ENCODE data around the gene TAGAP.

DNA sequence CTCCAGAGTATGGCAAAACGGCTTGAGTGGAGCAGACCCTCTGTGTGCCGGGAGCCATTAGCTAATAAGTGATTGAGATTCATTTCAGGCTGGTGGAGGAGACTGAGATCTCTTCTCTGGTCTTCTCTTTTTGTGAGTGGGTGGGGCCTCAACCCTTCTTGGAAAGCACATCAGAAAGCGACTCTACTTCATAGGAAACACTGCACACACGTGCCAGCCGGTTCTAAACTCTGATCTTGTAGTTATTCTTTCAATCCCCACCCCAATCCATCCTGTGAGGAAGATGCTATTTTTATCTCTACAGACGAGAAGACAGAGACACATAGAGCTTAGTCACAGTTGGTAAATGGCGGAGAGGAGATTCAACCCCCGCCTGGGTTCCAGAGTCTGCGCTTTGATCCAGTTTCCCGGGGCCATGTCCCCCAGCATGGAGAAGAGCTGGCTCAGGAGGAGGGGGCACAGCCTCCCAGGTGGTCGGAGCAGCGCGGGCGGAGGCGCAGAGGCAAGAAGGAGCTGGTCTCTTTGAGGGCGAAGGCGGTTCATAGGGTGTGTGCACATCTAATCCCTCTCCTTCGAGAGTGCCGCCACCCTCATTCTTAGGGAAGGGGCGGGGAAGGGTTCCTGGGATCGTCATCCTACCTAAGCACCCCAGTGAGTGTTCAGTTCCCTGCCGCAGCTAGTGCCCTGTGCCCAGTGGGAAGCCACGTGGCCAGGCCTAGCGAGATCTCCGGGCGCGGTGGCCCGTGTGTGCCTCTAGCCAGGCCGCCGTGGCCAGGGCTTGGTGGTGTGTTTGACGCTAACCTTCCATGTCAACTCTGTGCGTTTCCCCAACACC is 49.0 kb upstream of the TAGAP start:
- TF ChIP-seq, protein P1, sequence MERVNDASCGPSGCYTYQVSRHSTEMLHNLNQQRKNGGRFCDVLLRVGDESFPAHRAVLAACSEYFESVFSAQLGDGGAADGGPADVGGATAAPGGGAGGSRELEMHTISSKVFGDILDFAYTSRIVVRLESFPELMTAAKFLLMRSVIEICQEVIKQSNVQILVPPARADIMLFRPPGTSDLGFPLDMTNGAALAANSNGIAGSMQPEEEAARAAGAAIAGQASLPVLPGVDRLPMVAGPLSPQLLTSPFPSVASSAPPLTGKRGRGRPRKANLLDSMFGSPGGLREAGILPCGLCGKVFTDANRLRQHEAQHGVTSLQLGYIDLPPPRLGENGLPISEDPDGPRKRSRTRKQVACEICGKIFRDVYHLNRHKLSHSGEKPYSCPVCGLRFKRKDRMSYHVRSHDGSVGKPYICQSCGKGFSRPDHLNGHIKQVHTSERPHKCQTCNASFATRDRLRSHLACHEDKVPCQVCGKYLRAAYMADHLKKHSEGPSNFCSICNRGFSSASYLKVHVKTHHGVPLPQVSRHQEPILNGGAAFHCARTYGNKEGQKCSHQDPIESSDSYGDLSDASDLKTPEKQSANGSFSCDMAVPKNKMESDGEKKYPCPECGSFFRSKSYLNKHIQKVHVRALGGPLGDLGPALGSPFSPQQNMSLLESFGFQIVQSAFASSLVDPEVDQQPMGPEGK (CRISPR knock-in tag; IDR thresholded peaks at IDR 0.05; ENCODE audit: borderline replicate concordance): no peak
- no peak for TF ChIP-seq ZNF565 (CRISPR knock-in tag; conservative IDR thresholded peaks at IDR 0.05; ENCODE audit: low read depth)

All from SK-N-SH treated with all-trans-retinoic acid at 6 μM for 48 hours (cell line).